Suprapubic skin (tissue), 4 donors: ENCODE data around the gene ST7L. TPM values are rescaled to one million over a fixed set of nuclear protein-coding genes. Genes with fewer than 3 reads are reported as not detected.

Experiments
- DNase-seq, 2 donors: peaks; one replicate each; pipeline ENCODE4 v3.0.0-alpha.2; 2019; ENCODE audit warnings: low spot score in 2 of 2
- H3K27ac ChIP-seq: fragments of 200-600 bp; sonication (generic); one replicate; pipeline ENCODE4 v1.5.1; 2019
- H3K27me3 ChIP-seq: fragments of 200-600 bp; sonication (generic); one replicate; pipeline ENCODE4 v1.5.1; 2019
- H3K36me3 ChIP-seq: fragments of 200-600 bp; sonication (generic); one replicate; pipeline ENCODE4 v1.5.1; 2019
- H3K4me1 ChIP-seq: fragments of 200-600 bp; sonication (generic); one replicate; pipeline ENCODE4 v1.5.1; 2019
- H3K4me3 ChIP-seq: fragments of 200-600 bp; sonication (generic); one replicate; pipeline ENCODE4 v1.5.1; 2019; ENCODE audit warnings: mild to moderate bottlenecking
- H3K9me3 ChIP-seq: fragments of 200-600 bp; sonication (generic); one replicate; pipeline ENCODE4 v1.5.1; 2019
- CTCF ChIP-seq, 2 donors: fragments of 200-600 bp in 1 of 2; fragments of 450-650 bp in 1 of 2; sonication (generic) in 1 of 2; IDR thresholded peaks; one replicate each; pipeline ENCODE4 v1.5.1; 2016 to 2019; ENCODE audit warnings: antibody characterized with exemption in 2 of 2, mild to moderate bottlenecking in 1 of 2, moderate library complexity in 1 of 2
- EP300 ChIP-seq: sonication (generic); formaldehyde crosslinking; IDR thresholded peaks from one replicate; pipeline ENCODE4 v1.6.1; 2017; ENCODE audit warnings: antibody characterized with exemption
- POLR2A ChIP-seq, 2 donors: fragments of 450-650 bp; IDR thresholded peaks; one replicate each; pipeline ENCODE4 v1.6.1; 2017; ENCODE audit warnings: antibody characterized with exemption in 2 of 2, mild to moderate bottlenecking in 2 of 2, moderate library complexity in 2 of 2
- POLR2AphosphoS5 ChIP-seq, 3 donors: sonication (generic); formaldehyde crosslinking; IDR thresholded peaks; one replicate each; pipeline ENCODE4 v1.6.1; 2017; ENCODE audit warnings: antibody characterized with exemption in 3 of 3
- WGBS: methylation state at CpG from one replicate; pipeline ENCODE4 v1.1.5; 2018; 5-methylcytosine and 5-hydroxymethylcytosine counted together
- total RNA-seq, 4 donors: library from RNA; depleted of rRNA; stranded (reverse); fragments of >200 nt; gene quantifications; one replicate each; pipeline ENCODE4 v1.1.0, GENCODE V29; 2016

ST7L gene
- total RNA-seq, 4 donors from 2014 or later: 16.2 to 40.7 (median 29.4) TPM

DNA sequence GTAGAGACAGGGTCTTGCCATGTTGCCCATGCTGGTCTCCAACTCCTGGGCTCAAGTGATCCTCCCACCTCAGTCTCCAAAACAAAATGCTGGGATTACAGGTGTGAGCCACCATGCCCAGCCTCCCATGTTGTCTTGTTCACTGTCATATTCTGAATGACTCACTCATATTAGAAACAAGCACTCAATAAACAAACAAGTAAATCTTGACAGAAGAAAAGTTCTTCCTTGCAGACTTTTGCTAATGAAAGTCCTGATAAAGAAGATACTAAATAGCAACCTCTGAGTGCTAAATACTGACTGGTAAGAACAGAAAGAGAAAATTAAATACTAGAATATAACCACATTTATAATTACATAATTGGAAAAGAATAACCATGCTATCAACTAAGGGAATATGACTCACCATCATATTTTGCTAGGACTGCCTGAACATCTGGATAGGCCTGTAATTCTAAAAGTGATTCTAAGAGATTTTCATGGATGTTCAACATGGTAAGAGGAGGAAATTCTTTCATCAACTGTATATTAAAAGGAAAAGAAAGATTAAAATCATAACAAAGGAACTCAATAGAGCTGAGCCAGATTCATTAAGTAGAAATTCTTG, 37.3 kb downstream of the ST7L start:
- no peak for TF ChIP-seq POLR2AphosphoS5 (IDR thresholded peaks at IDR 0.05)
- DNase-seq: no peak
- H3K4me1 ChIP-seq: no peaks in the 10 kb centered on the region
- H3K4me3 ChIP-seq: no peak overlapping the region
- H3K27ac ChIP-seq: peak overlapping the region; percentile 18
- no peaks in the 10 kb centered on the region for H3K9me3 ChIP-seq
- no peaks in the 10 kb centered on the region for H3K27me3 ChIP-seq
- H3K36me3 ChIP-seq: peaks cover 29% of the 10 kb centered on the region

DNA sequence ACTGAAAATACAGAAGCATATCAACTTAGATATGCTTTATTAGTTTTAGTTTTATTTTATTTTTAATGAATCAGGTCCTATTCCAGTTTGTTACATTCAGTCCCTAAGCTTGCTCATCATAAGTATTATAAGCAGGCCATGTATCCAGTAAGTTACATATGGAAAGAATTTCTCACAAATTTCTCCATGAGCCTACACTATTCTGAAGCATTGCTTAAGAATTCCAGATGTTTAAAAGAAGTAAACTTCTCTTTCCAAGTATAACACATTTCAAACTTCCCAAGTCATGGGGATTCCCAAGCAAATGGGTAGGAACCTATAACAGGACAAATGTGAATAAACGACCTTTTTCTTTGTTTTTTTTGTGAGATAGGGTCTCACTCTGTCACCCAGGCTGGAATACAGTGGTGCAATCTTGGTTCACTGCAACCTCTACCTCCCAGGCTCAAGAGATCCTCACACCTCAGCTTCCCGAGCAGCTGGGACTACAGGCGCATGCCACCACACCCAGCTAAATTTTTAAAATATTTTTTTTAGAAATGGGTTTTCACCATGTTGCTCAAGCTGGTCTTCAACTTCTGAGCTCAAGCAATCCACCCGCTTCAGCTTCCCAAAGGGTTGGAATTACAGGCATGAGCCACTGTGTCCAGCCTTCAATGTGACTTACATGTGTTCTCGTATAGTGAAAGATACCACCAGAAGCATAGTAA, 39.0 kb downstream of the ST7L start:
- TF ChIP-seq POLR2AphosphoS5 (IDR thresholded peaks at IDR 0.05) (no peak), CTCF (IDR thresholded peaks at IDR 0.05) (no peak)
- Histone ChIP-seq H3K4me1 (no peaks in the 10 kb centered on the region), H3K9me3 (no peaks in the 10 kb centered on the region), H3K27ac (no peak overlapping the region), H3K27me3 (no peaks in the 10 kb centered on the region), H3K4me3 (no peak overlapping the region), H3K36me3 (peaks cover 46% of the 10 kb centered on the region)
- WGBS: 89% methylated on average over 5 of the region's 5 CpGs
- DNase-seq: no peak

- H3K36me3 ChIP-seq: peaks cover 77% of the 10 kb centered on the region
- H3K27me3 ChIP-seq: no peaks in the 10 kb centered on the region
- 93% methylated on average over 3 of the region's 3 CpGs for WGBS
- TF ChIP-seq EP300 (no peak), POLR2AphosphoS5 (IDR thresholded peaks at IDR 0.05) (no peak), CTCF (IDR thresholded peaks at IDR 0.05) (no peak), POLR2A (IDR thresholded peaks at IDR 0.05) (no peak)
- H3K4me3 ChIP-seq: no peak overlapping the region
- no peak overlapping the region for H3K27ac ChIP-seq
- DNase-seq: no peak
- H3K4me1 ChIP-seq: no peaks in the 10 kb centered on the region
- no peaks in the 10 kb centered on the region for H3K9me3 ChIP-seq
Measured at GRCh38 chr1:112576240-112576639, 42.7 kb downstream of the ST7L start.

DNA sequence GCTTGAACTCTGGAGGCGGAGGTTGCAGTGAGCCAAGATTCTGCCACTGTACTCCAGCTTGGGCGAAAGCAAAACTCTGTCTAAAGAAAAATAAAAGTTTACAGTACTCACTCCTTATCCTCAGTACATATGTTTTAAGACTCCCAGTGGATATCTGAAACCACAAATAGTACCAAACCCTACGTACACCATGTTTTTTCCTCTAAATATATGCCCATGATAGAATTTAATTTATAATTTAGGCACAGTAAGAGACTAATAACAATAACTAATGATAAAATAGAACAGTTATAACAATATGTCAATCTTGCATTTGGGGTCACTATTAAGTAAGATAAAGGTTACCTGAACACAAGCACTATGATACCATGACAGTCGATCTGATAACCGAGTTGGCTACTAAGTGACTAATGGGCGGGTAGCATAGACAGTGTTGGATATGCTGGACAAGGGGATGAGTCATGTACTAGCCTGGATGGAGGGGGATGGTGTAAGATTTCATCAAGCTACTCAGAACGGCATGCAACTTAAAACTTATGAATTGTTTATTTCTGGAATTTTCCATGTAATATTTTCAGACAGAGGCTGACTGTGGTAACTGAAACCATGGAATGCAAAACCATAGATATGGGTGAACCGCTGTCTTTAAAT, 43.7 kb downstream of the ST7L start:
- 96% methylated on average over 8 of the region's 8 CpGs for whole genome bisulfite sequencing
- Histone ChIP-seq H3K9me3 (no peaks in the 10 kb centered on the region), H3K4me1 (no peaks in the 10 kb centered on the region), H3K36me3 (peaks cover 79% of the 10 kb centered on the region), H3K27ac (no peak overlapping the region), H3K27me3 (no peaks in the 10 kb centered on the region), H3K4me3 (no peak overlapping the region)
- DNase-seq: no peak
- TF ChIP-seq CTCF (IDR thresholded peaks at IDR 0.05): no peak
- no peak for TF ChIP-seq POLR2AphosphoS5 (IDR thresholded peaks at IDR 0.05)
- no peak for TF ChIP-seq POLR2A (IDR thresholded peaks at IDR 0.05)
- no peak for TF ChIP-seq EP300

GRCh38 chr1:112565800-112566199, 53.1 kb downstream of the ST7L start:
- no peaks in the 10 kb centered on the region for H3K27me3 ChIP-seq
- H3K4me3 ChIP-seq: no peak overlapping the region
- H3K36me3 ChIP-seq: peaks cover 10% of the 10 kb centered on the region
- TF ChIP-seq EP300 (no peak), CTCF (IDR thresholded peaks at IDR 0.05) (no peak), POLR2AphosphoS5 (IDR thresholded peaks at IDR 0.05) (no peak), POLR2A (IDR thresholded peaks at IDR 0.05) (no peak)
- H3K27ac ChIP-seq: no peak overlapping the region
- no peaks in the 10 kb centered on the region for H3K9me3 ChIP-seq
- no peak for DNase-seq
- H3K4me1 ChIP-seq: no peaks in the 10 kb centered on the region
- WGBS: 82% methylated on average over 1 of the region's 1 CpG
